ENCODE measurements around the gene KRTAP9-6.

GRCh38 chr17:41223821-41224220 is 41.4 kb upstream of the KRTAP9-6 start:
- TF ChIP-seq, protein P1, sequence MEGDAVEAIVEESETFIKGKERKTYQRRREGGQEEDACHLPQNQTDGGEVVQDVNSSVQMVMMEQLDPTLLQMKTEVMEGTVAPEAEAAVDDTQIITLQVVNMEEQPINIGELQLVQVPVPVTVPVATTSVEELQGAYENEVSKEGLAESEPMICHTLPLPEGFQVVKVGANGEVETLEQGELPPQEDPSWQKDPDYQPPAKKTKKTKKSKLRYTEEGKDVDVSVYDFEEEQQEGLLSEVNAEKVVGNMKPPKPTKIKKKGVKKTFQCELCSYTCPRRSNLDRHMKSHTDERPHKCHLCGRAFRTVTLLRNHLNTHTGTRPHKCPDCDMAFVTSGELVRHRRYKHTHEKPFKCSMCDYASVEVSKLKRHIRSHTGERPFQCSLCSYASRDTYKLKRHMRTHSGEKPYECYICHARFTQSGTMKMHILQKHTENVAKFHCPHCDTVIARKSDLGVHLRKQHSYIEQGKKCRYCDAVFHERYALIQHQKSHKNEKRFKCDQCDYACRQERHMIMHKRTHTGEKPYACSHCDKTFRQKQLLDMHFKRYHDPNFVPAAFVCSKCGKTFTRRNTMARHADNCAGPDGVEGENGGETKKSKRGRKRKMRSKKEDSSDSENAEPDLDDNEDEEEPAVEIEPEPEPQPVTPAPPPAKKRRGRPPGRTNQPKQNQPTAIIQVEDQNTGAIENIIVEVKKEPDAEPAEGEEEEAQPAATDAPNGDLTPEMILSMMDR (IDR thresholded peaks at IDR 0.05) = no peak
- no peak for TF ChIP-seq EP300 (IDR thresholded peaks at IDR 0.05)
- TF ChIP-seq POLR2A (IDR thresholded peaks at IDR 0.05) = no peak
